SIG-M5 (cell line): ENCODE results near the gene DNAH12.

Experiments used
- DNase-seq: peaks from one replicate; lab custom pipeline; 2025; lab: John Stamatoyannopoulos, UW

DNAH12 gene

DNA sequence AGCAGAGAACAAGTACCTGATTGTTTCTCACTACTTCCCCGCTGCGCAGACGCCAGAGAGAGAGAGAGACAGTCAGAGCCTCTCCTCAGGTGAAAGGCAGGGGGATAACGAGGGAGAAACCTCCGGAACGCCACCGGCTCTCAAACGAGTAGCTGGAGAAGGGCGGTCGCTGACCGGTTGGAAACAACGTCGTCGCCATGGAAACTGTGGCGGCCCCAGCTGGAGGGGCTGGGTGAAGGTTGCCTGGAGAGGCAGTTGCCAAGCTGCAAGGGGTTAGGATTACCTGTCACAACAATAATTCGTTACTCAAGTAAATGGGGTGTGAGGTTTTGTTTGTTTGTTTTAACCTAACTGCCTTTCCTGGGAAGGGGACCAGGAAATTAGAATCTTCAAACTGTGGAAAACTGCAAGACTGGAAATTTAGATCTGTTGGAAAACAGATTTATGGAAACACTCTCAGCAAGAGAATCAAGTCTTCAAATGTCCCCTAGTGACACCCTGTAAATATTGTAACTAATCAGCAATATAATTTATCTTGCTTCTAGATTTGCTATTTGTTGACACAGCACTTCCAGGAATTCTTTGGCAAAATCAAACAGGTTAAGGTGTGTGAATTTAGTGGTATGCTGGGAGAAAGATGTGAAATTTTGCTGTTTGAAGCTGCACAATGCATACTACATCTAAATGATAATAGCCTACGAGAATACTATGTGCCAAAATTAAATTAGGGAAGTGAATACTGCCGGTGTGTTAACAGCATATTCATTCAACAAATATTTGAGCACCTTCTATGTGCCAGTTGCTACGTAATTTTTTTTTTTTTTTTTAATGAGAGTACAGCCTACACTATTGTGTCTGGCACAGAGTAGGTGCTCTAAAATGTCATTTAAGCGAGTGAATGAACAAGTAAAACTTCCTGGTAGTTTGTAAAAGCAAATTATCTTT lies at the start of gene DNAH12:
DNAH12 (minus strand) TSS at position 164 of the 945 bp plus-strand sequence. CDS start 1,474 bp downstream, outside the sequence.
- no peak for DNase-seq

GRCh38 chr3:57592306-57592705 lies 48.2 kb upstream of the DNAH12 start:
- DNase-seq: no peak

GRCh38 chr3:57587905-57588304 lies 43.8 kb upstream of the DNAH12 start:
- no peak for DNase-seq

- DNase-seq: no peak
These were observed 42.6 kb upstream of the DNAH12 start for GRCh38 chr3:57586778-57587177.

GRCh38 chr3:57583544-57583943 lies 39.4 kb upstream of the DNAH12 start:
- no peak for DNase-seq

GRCh38 chr3:57582474-57583168 lies 38.5 kb upstream of the DNAH12 start:
- no peak for DNase-seq

DNA sequence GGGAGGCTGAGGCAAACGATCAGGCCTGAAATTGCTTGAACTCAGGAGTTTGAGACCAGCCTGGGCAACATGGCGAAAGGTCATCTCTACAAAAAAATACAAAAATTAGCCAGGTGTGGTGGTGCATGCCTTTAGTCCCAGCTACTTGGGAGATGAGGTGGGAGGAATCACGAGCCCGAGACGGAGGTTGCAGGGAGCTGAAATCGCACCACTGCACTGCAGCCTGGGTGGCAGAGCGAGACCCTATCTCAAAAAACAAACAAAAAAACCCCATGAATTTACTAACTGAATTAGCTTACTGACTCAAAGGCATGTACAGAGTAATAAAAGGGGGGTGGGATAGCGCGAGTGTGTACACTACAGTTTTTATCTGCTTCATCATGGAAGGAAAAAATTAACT lies 33.7 kb upstream of the DNAH12 start:
- DNase-seq: no peak

- no peak for DNase-seq
These were observed 32.0 kb upstream of the DNAH12 start for GRCh38 chr3:57575966-57576626.

GRCh38 chr3:57572096-57572495 lies 28.0 kb upstream of the DNAH12 start:
- DNase-seq: no peak

DNA sequence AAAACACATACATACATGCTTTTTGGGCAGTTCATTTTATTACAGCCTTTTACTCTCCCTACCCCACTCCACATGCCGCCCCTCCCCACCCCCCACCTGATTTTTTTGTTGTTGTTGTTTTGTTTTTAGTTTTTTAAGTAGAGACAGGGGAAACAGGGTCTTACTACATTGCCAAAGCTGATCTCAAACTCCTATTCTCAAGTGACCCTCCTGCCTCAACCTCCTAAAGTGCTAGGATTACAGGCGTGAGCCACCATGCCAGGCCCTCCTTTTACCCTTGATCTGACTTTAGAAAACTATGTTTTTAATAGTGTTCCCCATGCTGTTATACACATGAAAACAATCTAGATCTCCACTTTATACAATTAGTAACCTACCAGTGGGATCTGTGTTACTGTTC lies 26.7 kb upstream of the DNAH12 start:
- DNase-seq: no peak

DNA sequence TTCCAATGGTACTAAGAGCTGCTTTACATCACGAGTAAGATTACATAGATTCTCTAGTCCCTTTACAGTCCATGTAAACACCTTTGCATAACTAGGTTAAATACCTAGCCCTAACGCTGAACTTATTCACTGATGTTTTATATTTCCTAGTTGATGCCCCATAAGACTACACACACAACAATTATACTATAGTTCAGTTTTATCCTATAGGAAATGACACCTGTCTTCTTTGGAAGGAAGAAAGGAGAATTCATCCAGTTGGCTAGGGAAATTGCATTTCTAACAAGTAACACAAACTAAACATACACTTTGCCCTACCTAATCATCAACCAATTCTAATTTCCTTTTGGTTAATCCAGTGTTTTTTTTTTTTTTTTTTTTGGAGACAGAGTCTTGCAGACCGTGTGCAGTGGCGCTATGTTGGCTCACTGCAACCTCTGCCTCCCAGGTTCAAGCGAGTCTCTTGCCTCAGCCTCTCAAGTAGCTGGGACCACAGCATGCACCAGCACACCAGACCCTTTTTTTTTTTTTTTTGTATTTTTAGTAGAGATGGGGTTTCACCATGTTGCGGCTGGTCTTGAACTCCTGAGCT lies 25.8 kb upstream of the DNAH12 start:
- DNase-seq: no peak

- DNase-seq: no peak
These were observed 15.4 kb upstream of the DNAH12 start for GRCh38 chr3:57559526-57559925.

- DNase-seq: no peak
These were observed 13.0 kb upstream of the DNAH12 start for GRCh38 chr3:57557085-57557537.

GRCh38 chr3:57556459-57557084 lies 12.4 kb upstream of the DNAH12 start:
- DNase-seq: no peak

- DNase-seq: peak; percentile 30
These were observed 11.8 kb upstream of the DNAH12 start, which contains the start of gene PDE12 for GRCh38 chr3:57555738-57556458. Gene PDE12 (plus strand): TSS chr3:57556274. CDS start chr3:57556380, 106 bp downstream.

DNA sequence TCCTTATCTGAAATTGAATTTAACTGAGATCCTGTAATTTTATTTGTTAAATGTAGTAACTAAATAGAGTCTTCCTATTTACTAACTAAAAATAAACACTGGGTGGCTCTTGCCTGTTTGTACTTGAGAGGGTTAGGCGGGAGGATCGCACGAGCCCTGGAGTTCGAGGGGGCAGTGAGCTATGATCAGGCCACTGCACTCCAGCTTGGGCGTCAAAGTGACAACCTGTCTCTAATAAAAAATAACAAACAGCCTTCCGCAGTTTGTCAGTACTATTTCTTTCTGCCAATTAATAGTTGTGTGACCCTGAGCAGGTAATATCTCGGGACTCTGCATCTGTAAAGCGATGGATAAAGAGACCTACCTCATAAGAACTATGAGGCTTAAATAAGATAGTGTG lies 11.2 kb upstream of the DNAH12 start:
- DNase-seq: no peak

DNA sequence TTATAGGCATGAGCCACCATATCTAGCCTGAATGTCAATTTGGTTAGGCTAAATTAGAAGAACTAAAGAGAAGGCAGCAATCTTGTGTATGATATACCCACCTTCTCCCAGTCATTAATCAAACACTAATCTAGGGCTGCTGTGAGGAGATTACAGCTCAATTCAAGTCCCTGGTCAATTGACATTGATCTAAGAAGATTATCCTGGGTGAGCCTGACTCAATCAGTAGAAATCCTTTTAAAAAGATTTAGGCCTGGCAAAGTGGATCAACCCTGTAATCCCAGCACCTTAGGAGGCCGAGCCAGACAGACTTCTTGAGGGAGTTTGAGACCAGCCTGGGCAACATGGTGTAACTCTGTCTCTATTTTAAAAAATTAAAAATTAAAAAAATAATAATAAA lies 2.5 kb upstream of the DNAH12 start:
- DNase-seq: no peak

GRCh38 chr3:57545636-57546268 lies 1.6 kb upstream of the DNAH12 start:
- no peak for DNase-seq

DNA sequence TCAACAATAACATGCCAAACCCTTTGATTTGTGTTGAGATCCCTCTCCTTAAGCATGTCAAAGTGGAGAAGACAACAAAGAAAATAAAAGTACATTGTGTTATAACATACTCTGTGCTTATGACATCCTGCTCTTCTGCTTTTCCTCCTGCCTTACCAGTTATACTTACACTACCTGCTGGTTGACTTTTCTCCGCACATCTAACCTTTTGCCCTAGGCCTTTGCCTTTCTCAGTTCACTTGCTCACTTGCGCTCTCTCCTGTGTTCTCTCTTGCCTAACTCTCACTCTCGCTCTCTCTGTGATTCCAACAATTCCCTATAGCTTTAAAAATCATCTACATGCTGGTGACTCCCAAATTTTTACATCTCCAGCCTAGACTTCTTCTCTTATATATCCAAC lies 5.7 kb downstream of the DNAH12 start:
- DNase-seq: no peak

- DNase-seq: no peak
These were observed 14.0 kb downstream of the DNAH12 start for GRCh38 chr3:57530071-57530608.
